Skeletal muscle satellite cell (primary cell): Measurements from ENCODE around the gene KRT3.
"Not testable (repeated sequence)": the region's sequence is repeated elsewhere in the genome, so short reads cannot be mapped to it uniquely, and the experiment has no call there.

ENCODE experiments used
- H3K27me3 ChIP-seq: 2 replicates; pipeline ENCODE4 v1.7.0; 2013; ENCODE audit warnings: low read length; ENCODE audit not compliant: control insufficient read depth, insufficient read depth
- H3K36me3 ChIP-seq: 2 replicates; pipeline ENCODE4 v1.7.0; 2013; ENCODE audit warnings: mild to moderate bottlenecking, control low read depth, low read length; ENCODE audit not compliant: insufficient read depth
- H3K4me1 ChIP-seq: 2 replicates; pipeline ENCODE4 v1.7.0; 2013; ENCODE audit warnings: low read length; ENCODE audit not compliant: control insufficient read depth, insufficient read depth
- H3K4me2 ChIP-seq: 2 replicates; pipeline ENCODE4 v1.7.0; 2013; ENCODE audit warnings: mild to moderate bottlenecking, low read length
- H3K4me3 ChIP-seq: 2 replicates; pipeline ENCODE4 v1.7.0; 2013; ENCODE audit warnings: low read length
- H3K9ac ChIP-seq: 2 replicates; pipeline ENCODE4 v1.7.0; 2013; ENCODE audit warnings: mild to moderate bottlenecking, low read depth, low read length, moderate library complexity
- H3K9me3 ChIP-seq: replicated peaks from 2 replicates; pipeline ENCODE4 v1.7.0; 2013; ENCODE audit warnings: mild to moderate bottlenecking, control low read depth, low read length

The KRT3 gene

DNA sequence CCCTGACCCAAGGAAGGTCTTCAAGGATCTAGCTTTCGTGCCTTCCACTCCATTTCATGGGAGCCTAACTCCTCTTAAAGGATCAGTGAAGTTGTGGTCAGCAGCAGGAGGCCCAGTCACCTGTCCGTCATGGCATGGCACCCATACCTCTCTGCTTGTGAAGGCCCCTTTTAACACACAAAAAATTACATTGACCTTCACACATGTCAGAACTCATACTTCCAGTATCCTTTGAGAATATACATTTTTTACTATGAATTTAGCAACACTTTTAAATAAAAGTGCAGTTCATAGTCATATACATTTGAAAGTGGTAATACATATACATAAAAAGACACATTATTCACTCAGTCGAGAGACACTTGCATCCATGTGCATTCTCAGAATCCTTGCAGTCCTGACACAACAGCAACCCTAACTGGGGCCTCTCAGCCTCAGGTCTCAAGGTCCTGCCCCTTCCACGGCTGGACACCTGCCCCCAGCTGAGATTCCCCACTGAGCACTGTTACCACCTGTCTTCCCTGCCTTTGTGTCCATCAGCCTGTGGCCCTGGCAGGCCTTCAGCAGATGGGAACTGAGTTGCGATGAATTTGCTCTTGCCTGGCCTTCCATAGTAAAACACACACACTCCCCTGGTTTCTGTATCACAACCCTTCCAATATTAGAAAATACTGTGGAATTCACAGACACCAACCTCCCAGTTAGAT, 3.7 kb upstream of the KRT3 start:
- Histone ChIP-seq H3K9ac (no peak overlapping the region), H3K27me3 (peaks cover 32% of the 10 kb centered on the region), H3K9me3 (no peaks in the 10 kb centered on the region), H3K4me2 (no peak overlapping the region), H3K4me3 (no peak overlapping the region), H3K36me3 (no peaks in the 10 kb centered on the region), H3K4me1 (no peaks in the 10 kb centered on the region)

DNA sequence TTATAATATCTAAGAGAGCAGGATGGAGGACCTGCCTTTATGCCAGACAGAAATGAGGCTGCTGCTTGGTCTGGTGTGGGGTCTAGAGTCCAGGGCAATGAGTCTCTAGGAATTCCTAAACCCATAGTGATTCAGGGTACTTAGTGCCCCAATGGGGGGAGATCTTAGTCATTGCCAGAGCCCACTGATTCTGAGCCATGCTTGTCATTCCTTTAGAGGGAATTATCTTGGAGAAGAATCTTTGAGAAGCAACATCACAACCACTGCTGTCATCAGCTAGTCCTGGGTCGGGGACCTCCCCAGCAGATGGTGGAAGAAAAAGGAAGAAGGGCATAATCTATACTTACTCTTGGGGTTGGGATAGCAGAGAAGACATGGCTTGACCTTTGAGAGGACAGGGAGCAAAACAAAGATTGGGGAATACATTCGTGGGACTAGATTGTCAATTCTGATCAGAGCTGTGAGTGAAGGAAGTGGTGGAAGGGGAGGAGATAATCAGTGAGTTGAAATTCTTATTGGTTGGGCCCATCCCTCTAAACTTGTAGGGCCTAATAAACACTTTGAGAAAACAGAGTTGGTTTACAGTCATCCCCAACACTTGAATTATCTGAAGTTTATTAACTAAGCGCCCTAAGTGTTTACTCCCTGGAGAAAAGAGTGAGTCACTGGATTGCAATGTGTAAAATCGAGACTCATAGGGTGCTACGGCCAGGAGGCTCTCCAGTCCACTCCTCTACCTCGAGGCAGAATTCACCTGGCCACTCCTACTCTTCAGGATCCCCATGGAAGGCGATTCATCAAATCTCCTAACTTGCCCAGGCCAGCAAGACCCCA, 3.0 kb upstream of the KRT3 start:
- no peaks in the 10 kb centered on the region for H3K4me1 ChIP-seq
- H3K9me3 ChIP-seq, result no peaks in the 10 kb centered on the region
- peaks cover 28% of the 10 kb centered on the region for H3K27me3 ChIP-seq
- no peak overlapping the region for H3K9ac ChIP-seq
- no peak overlapping the region for H3K4me3 ChIP-seq
- H3K36me3 ChIP-seq, result no peaks in the 10 kb centered on the region
- H3K4me2 ChIP-seq, result no peak overlapping the region

DNA sequence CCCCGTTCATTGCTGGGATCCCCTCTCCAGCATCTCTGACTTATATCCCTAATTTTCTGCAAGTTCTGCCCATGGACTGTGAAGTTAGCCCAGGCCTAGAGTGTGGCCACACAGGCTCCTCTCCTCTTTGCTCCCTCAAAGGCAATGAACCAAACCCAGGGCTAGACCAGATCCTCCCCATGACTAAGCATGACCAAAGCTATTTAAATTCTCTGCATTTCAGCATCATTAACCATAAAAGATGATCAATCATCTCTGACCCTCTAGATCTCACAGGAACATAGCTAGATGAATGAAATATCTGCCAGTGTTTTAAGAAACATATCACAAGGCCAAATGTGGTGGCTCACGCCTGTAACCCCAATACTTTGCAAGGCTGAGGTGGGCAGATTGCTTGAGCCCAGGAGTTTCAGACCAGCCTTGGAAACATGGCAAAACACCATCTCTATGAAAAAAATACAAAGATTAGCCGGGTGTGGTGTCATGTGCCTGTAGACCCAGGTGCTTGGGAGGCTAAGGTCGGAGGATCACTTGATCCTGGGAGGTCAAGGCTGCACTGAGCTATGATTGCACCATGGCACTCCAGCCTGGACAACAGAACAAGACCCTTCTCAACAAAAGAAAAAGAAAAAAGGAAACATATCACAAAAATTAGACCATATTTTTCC, 2.2 kb upstream of the KRT3 start:
- H3K27me3 ChIP-seq, result peaks cover 24% of the 10 kb centered on the region

GRCh38 chr12:52797529-52797894, 1.6 kb upstream of the KRT3 start:
- no peak overlapping the region for H3K4me2 ChIP-seq
- H3K4me1 ChIP-seq, result no peaks in the 10 kb centered on the region
- H3K9me3 ChIP-seq, result no peaks in the 10 kb centered on the region
- H3K27me3 ChIP-seq, result peaks cover 30% of the 10 kb centered on the region
- no peak overlapping the region for H3K4me3 ChIP-seq
- H3K9ac ChIP-seq, result no peak overlapping the region
- H3K36me3 ChIP-seq, result no peaks in the 10 kb centered on the region

More for the DNA sequence above, 2.2 kb upstream of the KRT3 start:
- no peaks in the 10 kb centered on the region for H3K4me1 ChIP-seq
- H3K9ac ChIP-seq, result no peak overlapping the region
- no peaks in the 10 kb centered on the region for H3K9me3 ChIP-seq
- no peak overlapping the region for H3K4me2 ChIP-seq
- no peak overlapping the region for H3K4me3 ChIP-seq
- no peaks in the 10 kb centered on the region for H3K36me3 ChIP-seq

DNA sequence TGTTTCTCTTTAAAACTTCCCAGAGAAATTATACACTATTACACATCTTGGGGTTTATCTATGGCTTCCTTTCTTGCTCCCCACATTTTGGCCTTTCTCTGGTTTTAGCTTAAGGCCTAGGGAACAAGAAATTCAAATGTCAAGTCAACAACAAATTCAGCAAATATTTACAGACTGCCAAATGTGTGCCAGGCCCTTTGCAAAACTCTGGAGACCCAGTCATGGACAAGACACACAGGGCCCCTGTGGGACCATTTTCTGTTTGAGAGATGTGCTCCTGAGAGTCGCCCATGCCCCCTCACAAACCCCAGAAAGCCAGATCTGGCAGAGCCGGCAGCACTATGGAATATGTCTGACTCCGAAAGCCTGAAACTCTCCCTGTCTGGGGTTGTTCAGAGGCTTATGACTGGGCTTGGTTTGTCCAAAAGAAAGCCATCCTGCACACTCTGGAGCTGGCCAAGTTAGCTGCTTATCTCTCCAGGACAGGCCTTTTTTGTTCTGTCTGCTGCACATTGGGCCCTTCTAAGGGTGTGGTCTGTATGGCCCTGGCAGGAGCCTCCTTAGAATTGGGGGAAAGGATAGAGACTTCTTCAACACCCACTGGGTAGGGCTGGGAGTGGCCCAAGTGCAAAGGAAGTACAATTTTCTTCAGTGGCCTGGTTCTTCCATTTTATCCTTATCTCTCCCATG, 1.1 kb upstream of the KRT3 start:
- Histone ChIP-seq H3K36me3 (no peaks in the 10 kb centered on the region), H3K27me3 (peaks cover 33% of the 10 kb centered on the region), H3K9me3 (no peaks in the 10 kb centered on the region), H3K9ac (no peak overlapping the region), H3K4me1 (no peaks in the 10 kb centered on the region), H3K4me3 (no peak overlapping the region), H3K4me2 (no peak overlapping the region)

- Histone ChIP-seq H3K4me3 (no peak overlapping the region), H3K27me3 (peaks cover 32% of the 10 kb centered on the region), H3K36me3 (no peaks in the 10 kb centered on the region), H3K9me3 (no peaks in the 10 kb centered on the region), H3K9ac (no peak overlapping the region), H3K4me2 (no peak overlapping the region), H3K4me1 (no peaks in the 10 kb centered on the region)
Observed at GRCh38 chr12:52796429-52796794, 495 bp upstream of the KRT3 start.

- H3K4me1 ChIP-seq, H3K4me2 ChIP-seq, H3K9me3 ChIP-seq, H3K4me3 ChIP-seq, H3K9ac ChIP-seq, H3K36me3 ChIP-seq: not testable (repeated sequence)
- peaks cover 43% of the 10 kb centered on the region for H3K27me3 ChIP-seq
Observed at GRCh38 chr12:52795332-52795674, 614 bp downstream of the KRT3 start.

- Histone ChIP-seq H3K4me1 (no peaks in the 10 kb centered on the region), H3K9ac (no peak overlapping the region), H3K4me3 (no peak overlapping the region), H3K4me2 (no peak overlapping the region), H3K9me3 (no peaks in the 10 kb centered on the region), H3K27me3 (peaks cover 48% of the 10 kb centered on the region), H3K36me3 (no peaks in the 10 kb centered on the region)
Observed at GRCh38 chr12:52794479-52795331, 1.2 kb downstream of the KRT3 start.

GRCh38 chr12:52792185-52793029, 3.5 kb downstream of the KRT3 start:
- H3K4me3 ChIP-seq, result no peak overlapping the region
- peaks cover 58% of the 10 kb centered on the region for H3K27me3 ChIP-seq
- H3K9ac ChIP-seq, result no peak overlapping the region
- no peak overlapping the region for H3K4me2 ChIP-seq
- no peaks in the 10 kb centered on the region for H3K4me1 ChIP-seq
- no peaks in the 10 kb centered on the region for H3K36me3 ChIP-seq
- no peaks in the 10 kb centered on the region for H3K9me3 ChIP-seq
